Stomach (tissue), 4 donors: ENCODE measurements around the gene TCP10L.

Experiments used
- EP300 ChIP-seq: sonication (generic); formaldehyde crosslinking; IDR thresholded peaks from one replicate; pipeline ENCODE4 v1.6.1; 2017; ENCODE audit warnings: antibody characterized with exemption
- POLR2A ChIP-seq, 4 donors: fragments of 450-650 bp; IDR thresholded peaks; one replicate each; pipeline ENCODE4 v1.6.1; 2016; ENCODE audit warnings: antibody characterized with exemption in 4 of 4, control low read depth in 2 of 4, mild to moderate bottlenecking in 1 of 4, moderate library complexity in 1 of 4
- POLR2AphosphoS5 ChIP-seq, 3 donors: sonication (generic); formaldehyde crosslinking; IDR thresholded peaks; one replicate each; pipeline ENCODE4 v1.6.1; 2016; ENCODE audit warnings: antibody characterized with exemption in 3 of 3
- TF ChIP-seq, protein P1 (sequence below), 7 experiments: fragments of 450-650 bp in 4 of 7; fragments of 200-600 bp in 3 of 7; sonication (generic) in 3 of 7; IDR thresholded peaks; one replicate each; pipeline ENCODE4 v1.5.1; 2016 to 2019; ENCODE audit warnings: antibody characterized with exemption in 7 of 7, control low read depth in 2 of 7, mild to moderate bottlenecking in 1 of 7

DNA sequence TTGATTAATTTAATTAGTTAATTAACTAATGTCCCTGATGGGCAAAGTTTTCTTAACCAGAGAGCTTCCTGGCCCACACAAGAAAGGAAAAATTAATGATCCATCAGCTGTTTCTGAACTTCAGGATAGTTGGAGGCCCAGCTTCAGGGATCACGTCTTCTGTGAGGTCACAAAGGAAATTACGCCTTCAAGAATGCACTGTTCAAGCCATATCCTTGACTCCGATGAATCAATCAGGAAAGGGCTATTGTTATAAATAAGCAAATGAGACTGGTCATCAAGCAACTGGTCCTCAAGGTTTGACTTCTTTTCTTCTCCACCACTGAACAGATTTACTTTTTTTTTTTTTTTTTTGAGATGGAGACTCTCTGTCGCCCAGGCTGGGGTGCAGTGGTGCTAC lies 40.6 kb downstream of the TCP10L start:
- TF ChIP-seq POLR2AphosphoS5 (IDR thresholded peaks at IDR 0.05) (no peak), POLR2A (IDR thresholded peaks at IDR 0.05) (no peak), EP300 (no peak)
- TF ChIP-seq, protein P1, sequence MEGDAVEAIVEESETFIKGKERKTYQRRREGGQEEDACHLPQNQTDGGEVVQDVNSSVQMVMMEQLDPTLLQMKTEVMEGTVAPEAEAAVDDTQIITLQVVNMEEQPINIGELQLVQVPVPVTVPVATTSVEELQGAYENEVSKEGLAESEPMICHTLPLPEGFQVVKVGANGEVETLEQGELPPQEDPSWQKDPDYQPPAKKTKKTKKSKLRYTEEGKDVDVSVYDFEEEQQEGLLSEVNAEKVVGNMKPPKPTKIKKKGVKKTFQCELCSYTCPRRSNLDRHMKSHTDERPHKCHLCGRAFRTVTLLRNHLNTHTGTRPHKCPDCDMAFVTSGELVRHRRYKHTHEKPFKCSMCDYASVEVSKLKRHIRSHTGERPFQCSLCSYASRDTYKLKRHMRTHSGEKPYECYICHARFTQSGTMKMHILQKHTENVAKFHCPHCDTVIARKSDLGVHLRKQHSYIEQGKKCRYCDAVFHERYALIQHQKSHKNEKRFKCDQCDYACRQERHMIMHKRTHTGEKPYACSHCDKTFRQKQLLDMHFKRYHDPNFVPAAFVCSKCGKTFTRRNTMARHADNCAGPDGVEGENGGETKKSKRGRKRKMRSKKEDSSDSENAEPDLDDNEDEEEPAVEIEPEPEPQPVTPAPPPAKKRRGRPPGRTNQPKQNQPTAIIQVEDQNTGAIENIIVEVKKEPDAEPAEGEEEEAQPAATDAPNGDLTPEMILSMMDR (IDR thresholded peaks at IDR 0.05), result no peak
